Stimulated activated CD4-positive, alpha-beta T cell treated with anti-CD3 and anti-CD28 coated beads, Interleukin-4, amount 100 ng/mL, for 1 hour (primary cell): Measurements from ENCODE around the gene NCK2.

Source experiments
- DNase-seq: peaks from one replicate; pipeline ENCODE4 v3.0.0-alpha.2; 2020

NCK2 gene

GRCh38 chr2:105903051-105903674 is 158.5 kb downstream of the NCK2 start:
- no peak for DNase-seq

- no peak for DNase-seq
Measured at GRCh38 chr2:105904938-105905337, 160.2 kb downstream of the NCK2 start.

- DNase-seq, result no peak
Measured at GRCh38 chr2:105906481-105906880, 161.8 kb downstream of the NCK2 start.

GRCh38 chr2:105907184-105907583 is 162.5 kb downstream of the NCK2 start:
- DNase-seq, result no peak

- DNase-seq, result no peak
Measured at GRCh38 chr2:105909215-105909614, 164.5 kb downstream of the NCK2 start.

GRCh38 chr2:105910497-105911238 is 166.0 kb downstream of the NCK2 start:
- no peak for DNase-seq

- no peak for DNase-seq
Measured at GRCh38 chr2:105911425-105911824, 166.7 kb downstream of the NCK2 start.

- DNase-seq, result no peak
Measured at GRCh38 chr2:105912081-105912480, 167.4 kb downstream of the NCK2 start.

GRCh38 chr2:105915005-105915558 is 170.4 kb downstream of the NCK2 start:
- DNase-seq, result no peak

GRCh38 chr2:105917226-105917625 is 172.5 kb downstream of the NCK2 start:
- no peak for DNase-seq

- no peak for DNase-seq
Measured at GRCh38 chr2:105917688-105918087, 173.0 kb downstream of the NCK2 start.

GRCh38 chr2:105919191-105919811 is 174.6 kb downstream of the NCK2 start:
- DNase-seq, result no peak

GRCh38 chr2:105919826-105920225 is 175.1 kb downstream of the NCK2 start:
- DNase-seq, result peak; percentile 49

GRCh38 chr2:105924271-105924670 is 179.6 kb downstream of the NCK2 start:
- DNase-seq, result no peak

GRCh38 chr2:105924932-105925331 is 180.2 kb downstream of the NCK2 start:
- DNase-seq, result no peak

GRCh38 chr2:105925390-105925789 is 180.7 kb downstream of the NCK2 start:
- no peak for DNase-seq

GRCh38 chr2:105926960-105927678 is 182.4 kb downstream of the NCK2 start:
- peak; percentile 29 for DNase-seq

- no peak for DNase-seq
Measured at GRCh38 chr2:105928086-105928485, 183.4 kb downstream of the NCK2 start.

GRCh38 chr2:105928563-105928962 is 183.9 kb downstream of the NCK2 start:
- DNase-seq, result no peak

- DNase-seq, result no peak
Measured at GRCh38 chr2:105929516-105929915, 184.8 kb downstream of the NCK2 start.

- no peak for DNase-seq
Measured at GRCh38 chr2:105932582-105932981, 187.9 kb downstream of the NCK2 start.

GRCh38 chr2:105933906-105934305 is 189.2 kb downstream of the NCK2 start:
- no peak for DNase-seq

- DNase-seq, result peak; percentile 42
Measured at GRCh38 chr2:105934467-105934866, 189.8 kb downstream of the NCK2 start.
